ENCODE measurements around the gene PRND. TPM values are rescaled to one million over a fixed set of nuclear protein-coding genes. Genes with fewer than 3 reads are reported as not detected.

Gene PRND
- total and polyA plus RNA-seq, 2 of the 13 experiments (the other 11 are each of a cell fraction or from before 2014, with no cell fraction given) = not detected

- TF ChIP-seq GABPB1 (CRISPR knock-in tag; IDR thresholded peaks at IDR 0.05) (peak; percentile 21; the same call in 1 of the 2 replicates), ERF (CRISPR knock-in tag; IDR thresholded peaks at IDR 0.05) (no peak), ZNF24 (IDR thresholded peaks at IDR 0.05) (no peak), EZH2 (conservative IDR thresholded peaks at IDR 0.05; ENCODE audit: low read depth, low read length) (no peak), SIN3A (IDR thresholded peaks at IDR 0.05; ENCODE audit: borderline replicate concordance, low read depth, low read length) (no peak), NR2F2 (IDR thresholded peaks at IDR 0.05; ENCODE audit: borderline replicate concordance, low read depth) (no peak), ZNF142 (CRISPR knock-in tag; IDR thresholded peaks at IDR 0.05) (no peak), REPIN1 (CRISPR knock-in tag; IDR thresholded peaks at IDR 0.05; ENCODE audit: borderline replicate concordance, low read depth) (peak; percentile 73; the same call in 1 of the 2 replicates), ZNF570 (CRISPR knock-in tag; IDR thresholded peaks at IDR 0.05; ENCODE audit: borderline replicate concordance) (no peak), ZNF34 (CRISPR knock-in tag; IDR thresholded peaks at IDR 0.05; ENCODE audit: borderline replicate concordance) (no peak), PHF5A (CRISPR knock-in tag; IDR thresholded peaks at IDR 0.05; ENCODE audit: low read depth, unreplicated experiment) (no peak), NR2C2 (CRISPR knock-in tag; IDR thresholded peaks at IDR 0.05; ENCODE audit: borderline replicate concordance) (no peak), MAF1 (CRISPR knock-in tag; IDR thresholded peaks at IDR 0.05; ENCODE audit: borderline replicate concordance) (no peak), IKZF1 (IDR thresholded peaks at IDR 0.05) (no peak), ZNF44 (CRISPR knock-in tag; IDR thresholded peaks at IDR 0.05) (peak; percentile 82; the same call in 1 of the 2 replicates), ZNF510 (CRISPR knock-in tag; IDR thresholded peaks at IDR 0.05; ENCODE audit: low read depth) (no peak), ATF6 (CRISPR knock-in tag; conservative IDR thresholded peaks at IDR 0.05) (0 out of 2 replicates have a peak, but pooled peaks have one; percentile 65), NAIF1 (CRISPR knock-in tag; IDR thresholded peaks at IDR 0.05; ENCODE audit: borderline replicate concordance) (peak; percentile 26; the same call in 1 of the 2 replicates), U2AF1 (optimal IDR thresholded peaks at IDR 0.05; ENCODE audit: low read depth, low read length) (no peak), ZNF747 (CRISPR knock-in tag; IDR thresholded peaks at IDR 0.05; ENCODE audit: borderline replicate concordance) (no peak), ZNF546 (CRISPR knock-in tag; conservative IDR thresholded peaks at IDR 0.05) (no peak), ZNF598 (CRISPR knock-in tag; IDR thresholded peaks at IDR 0.05; ENCODE audit: borderline replicate concordance) (peak; percentile 51; the same call in 1 of the 2 replicates)
Measured at GRCh38 chr20:4720041-4720976, 1.4 kb upstream of the PRND start (continued).

All from HepG2 (cell line).